ENCODE measurements around the gene KRT28. TPM values are rescaled to one million over a fixed set of nuclear protein-coding genes. Genes with fewer than 3 reads are reported as not detected.

The KRT28 gene
- total RNA-seq, 4 donors from 2014 or later, result 0.88 TPM; not detected in 3

DNA sequence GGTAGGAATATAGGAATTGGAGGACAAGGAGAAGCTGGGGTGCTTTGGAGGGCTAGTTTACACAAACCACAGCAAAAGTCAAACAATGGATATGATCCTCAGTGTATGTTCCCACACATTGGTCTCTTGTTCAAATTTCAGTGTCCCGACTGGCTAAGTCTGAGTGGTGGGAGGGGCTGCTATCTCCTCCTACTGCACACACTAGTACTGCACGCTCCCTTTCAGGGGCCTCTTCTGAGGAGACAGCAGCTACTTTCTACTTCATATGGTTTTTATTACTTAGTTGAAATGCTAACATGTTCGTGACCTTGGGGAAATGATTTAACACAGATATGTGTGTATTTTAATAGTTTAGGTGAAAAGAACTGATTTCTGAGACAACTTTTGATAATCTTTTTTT lies 41.5 kb upstream of the KRT28 start:
- no peak overlapping the region for H3K4me3 ChIP-seq
- no peaks in the 10 kb centered on the region for H3K27me3 ChIP-seq
- no peaks in the 10 kb centered on the region for H3K36me3 ChIP-seq
- no peak for DNase-seq
- no peaks in the 10 kb centered on the region for H3K9me3 ChIP-seq
- no peaks in the 10 kb centered on the region for H3K4me1 ChIP-seq
- H3K27ac ChIP-seq, result no peak overlapping the region
- TF ChIP-seq POLR2A (IDR thresholded peaks at IDR 0.05), result no peak
- TF ChIP-seq, protein P1, sequence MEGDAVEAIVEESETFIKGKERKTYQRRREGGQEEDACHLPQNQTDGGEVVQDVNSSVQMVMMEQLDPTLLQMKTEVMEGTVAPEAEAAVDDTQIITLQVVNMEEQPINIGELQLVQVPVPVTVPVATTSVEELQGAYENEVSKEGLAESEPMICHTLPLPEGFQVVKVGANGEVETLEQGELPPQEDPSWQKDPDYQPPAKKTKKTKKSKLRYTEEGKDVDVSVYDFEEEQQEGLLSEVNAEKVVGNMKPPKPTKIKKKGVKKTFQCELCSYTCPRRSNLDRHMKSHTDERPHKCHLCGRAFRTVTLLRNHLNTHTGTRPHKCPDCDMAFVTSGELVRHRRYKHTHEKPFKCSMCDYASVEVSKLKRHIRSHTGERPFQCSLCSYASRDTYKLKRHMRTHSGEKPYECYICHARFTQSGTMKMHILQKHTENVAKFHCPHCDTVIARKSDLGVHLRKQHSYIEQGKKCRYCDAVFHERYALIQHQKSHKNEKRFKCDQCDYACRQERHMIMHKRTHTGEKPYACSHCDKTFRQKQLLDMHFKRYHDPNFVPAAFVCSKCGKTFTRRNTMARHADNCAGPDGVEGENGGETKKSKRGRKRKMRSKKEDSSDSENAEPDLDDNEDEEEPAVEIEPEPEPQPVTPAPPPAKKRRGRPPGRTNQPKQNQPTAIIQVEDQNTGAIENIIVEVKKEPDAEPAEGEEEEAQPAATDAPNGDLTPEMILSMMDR (IDR thresholded peaks at IDR 0.05), result no peak

DNA sequence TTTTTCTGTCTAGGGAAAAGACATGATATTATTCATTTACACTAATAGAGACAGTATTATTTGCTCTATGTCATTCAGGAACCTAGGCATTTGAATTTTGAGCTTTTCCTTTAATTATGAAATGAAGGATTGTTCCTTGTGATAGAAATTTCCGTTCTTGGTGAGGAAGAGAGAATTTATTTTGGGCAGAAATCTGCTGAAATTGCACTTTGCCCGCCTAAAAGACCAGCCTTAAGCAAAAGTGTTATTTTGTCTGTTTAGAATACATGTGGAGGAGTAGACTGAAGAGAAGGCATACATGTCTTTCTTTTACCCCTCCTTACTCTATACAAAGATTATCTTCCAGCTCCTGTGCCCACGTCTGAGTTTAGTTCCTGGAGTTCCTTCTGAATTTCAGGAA lies 39.4 kb upstream of the KRT28 start:
- DNase-seq, result no peak
- Histone ChIP-seq H3K27ac (no peak overlapping the region), H3K9me3 (no peaks in the 10 kb centered on the region), H3K4me1 (no peaks in the 10 kb centered on the region), H3K27me3 (no peaks in the 10 kb centered on the region), H3K36me3 (peaks cover 0 to 6% (median 0%) of the 10 kb centered on the region in 3 donors), H3K4me3 (no peak overlapping the region)
- no peak for TF ChIP-seq POLR2A (IDR thresholded peaks at IDR 0.05)
- TF ChIP-seq, protein P1 (IDR thresholded peaks at IDR 0.05), result no peak

DNA sequence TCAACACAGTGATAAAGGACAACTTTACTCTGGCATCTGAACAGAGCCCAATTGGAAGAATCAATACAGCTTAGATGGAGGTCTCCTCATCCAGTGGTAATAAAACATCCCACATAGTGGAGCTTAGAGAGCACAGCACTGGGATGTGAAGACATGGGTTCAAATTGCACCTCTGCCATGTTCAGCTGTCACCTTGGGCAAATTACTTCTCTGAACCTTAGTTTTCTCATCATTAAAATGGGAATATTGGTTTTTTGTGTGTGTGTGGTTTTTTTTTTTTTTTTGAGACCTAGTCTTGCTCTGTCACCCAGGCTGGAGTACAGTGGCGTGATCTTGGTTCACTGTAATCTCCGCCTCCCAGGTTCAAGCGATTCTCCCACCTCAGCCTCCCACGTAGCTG lies 36.3 kb upstream of the KRT28 start:
- Histone ChIP-seq H3K4me3 (no peak overlapping the region), H3K36me3 (peaks cover 0 to 9% (median 0%) of the 10 kb centered on the region in 3 donors), H3K27me3 (no peaks in the 10 kb centered on the region), H3K4me1 (no peaks in the 10 kb centered on the region), H3K9me3 (no peaks in the 10 kb centered on the region), H3K27ac (no peak overlapping the region)
- no peak for DNase-seq
- TF ChIP-seq POLR2A (IDR thresholded peaks at IDR 0.05), result no peak
- TF ChIP-seq, protein P1 (IDR thresholded peaks at IDR 0.05), result no peak

DNA sequence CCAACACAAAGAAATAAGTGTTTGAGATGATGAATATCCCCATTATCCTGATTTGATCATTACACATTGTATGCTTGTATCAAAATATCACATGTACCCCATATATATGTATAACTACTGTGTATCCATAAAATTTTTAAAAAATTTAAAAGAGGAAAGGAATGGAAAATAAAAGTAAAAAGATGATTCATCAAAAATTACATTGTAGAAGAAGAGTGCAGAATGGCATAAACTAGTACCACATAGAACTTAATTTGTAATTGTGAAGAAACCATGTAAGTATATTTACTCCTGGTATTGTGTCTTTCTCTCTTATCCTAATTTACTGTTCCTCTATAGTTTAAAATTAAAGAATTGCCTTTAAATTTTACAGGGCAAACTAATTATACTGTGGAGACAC lies 34.1 kb upstream of the KRT28 start:
- no peaks in the 10 kb centered on the region for H3K4me1 ChIP-seq
- no peak overlapping the region for H3K4me3 ChIP-seq
- no peaks in the 10 kb centered on the region for H3K27me3 ChIP-seq
- TF ChIP-seq POLR2A (IDR thresholded peaks at IDR 0.05), result no peak
- TF ChIP-seq, protein P1 (IDR thresholded peaks at IDR 0.05), result no peak
- no peak overlapping the region for H3K27ac ChIP-seq
- H3K36me3 ChIP-seq, result peaks cover 0 to 9% (median 0%) of the 10 kb centered on the region in 3 donors
- H3K9me3 ChIP-seq, result no peaks in the 10 kb centered on the region
- no peak for DNase-seq

DNA sequence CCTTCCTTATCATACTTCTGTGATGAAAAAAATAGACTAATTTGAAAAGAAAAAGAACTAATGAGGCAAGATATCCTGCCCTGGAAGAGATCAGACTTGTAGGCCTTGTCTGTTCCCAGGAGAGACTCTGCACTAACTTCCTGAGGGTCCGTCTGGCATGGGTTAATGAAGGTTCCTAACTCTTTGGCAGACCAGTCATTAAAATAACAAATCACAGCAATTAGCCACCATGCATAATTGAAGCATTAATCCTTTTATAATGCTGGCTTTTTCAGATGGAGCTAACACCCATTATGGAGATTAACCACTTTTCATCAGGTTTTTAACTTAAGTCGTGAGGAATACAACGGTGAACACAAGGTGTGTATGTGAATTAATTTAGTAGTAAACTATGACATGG lies 33.1 kb upstream of the KRT28 start:
- Histone ChIP-seq H3K4me1 (no peaks in the 10 kb centered on the region), H3K9me3 (no peaks in the 10 kb centered on the region), H3K4me3 (no peak overlapping the region), H3K27me3 (no peaks in the 10 kb centered on the region), H3K36me3 (peaks cover 0 to 9% (median 0%) of the 10 kb centered on the region in 3 donors), H3K27ac (no peak overlapping the region)
- DNase-seq, result no peak
- TF ChIP-seq, protein P1 (IDR thresholded peaks at IDR 0.05), result no peak
- no peak for TF ChIP-seq POLR2A (IDR thresholded peaks at IDR 0.05)
